Activated CD4-positive, alpha-beta T cell treated with anti-CD3 and anti-CD28 coated beads, Interleukin-2, amount 50 U/mL, for 4 hours (primary cell): Measurements from ENCODE around the gene DMWD.

Source experiments
- DNase-seq, 2 experiments: peaks; one replicate each; pipeline ENCODE4 v3.0.0-alpha.2; 2020

Gene DMWD

DNA sequence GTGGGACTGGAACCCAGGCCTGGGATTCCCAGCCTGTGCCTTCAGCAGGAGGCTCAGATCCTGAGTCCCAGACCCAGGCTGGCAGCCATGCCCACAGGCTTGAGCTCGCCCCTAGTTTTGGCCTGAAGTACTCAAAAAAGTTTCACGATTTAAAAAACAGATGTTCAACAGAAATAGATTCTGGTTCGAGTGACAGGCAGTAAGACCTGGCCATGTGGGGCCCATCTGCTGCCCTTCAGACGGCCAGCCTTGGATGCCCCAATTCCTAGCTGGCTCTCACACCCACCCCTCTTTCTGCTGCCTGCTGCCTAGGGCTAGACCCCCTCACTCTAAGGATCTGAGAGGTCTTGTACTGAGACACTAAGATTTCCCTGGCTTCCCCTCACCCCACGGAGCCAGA lies 7.5 kb downstream of the DMWD start:
- DNase-seq, result no peak

GRCh38 chr19:45784096-45784495 lies 8.5 kb downstream of the DMWD start:
- no peak for DNase-seq

- DNase-seq, result no peak
Observed at GRCh38 chr19:45782820-45783785, 9.5 kb downstream of the DMWD start.

DNA sequence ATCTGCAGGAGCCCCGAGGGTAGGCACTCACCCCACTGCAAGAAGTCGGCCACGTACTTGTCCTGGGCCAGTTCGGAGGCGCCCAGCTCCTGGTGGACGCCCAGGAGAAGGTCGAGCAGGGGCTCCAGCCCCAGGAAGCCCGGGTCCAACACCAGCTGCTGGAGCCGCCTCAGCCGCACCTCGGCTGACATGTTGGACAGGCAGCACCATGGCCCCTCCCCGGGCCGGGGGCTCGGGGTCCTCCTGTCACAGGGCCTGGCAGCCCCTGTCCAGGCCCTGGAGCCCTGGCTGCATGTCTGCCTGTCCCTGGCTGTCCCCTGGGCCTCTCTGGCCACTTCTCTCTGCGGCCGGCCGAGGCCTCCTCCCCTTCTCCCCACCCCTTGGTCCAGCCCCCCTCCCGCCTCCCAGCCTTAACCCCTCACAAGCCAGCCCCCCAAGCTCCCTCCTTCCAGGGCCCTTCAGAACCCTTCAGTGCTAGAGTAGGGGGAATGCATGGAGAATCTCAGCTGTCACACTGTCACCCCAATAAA lies 10.4 kb downstream of the DMWD start, which contains the start of gene DMPK:
DMPK (minus strand) TSS at position 329 of the 530 bp plus-strand sequence; CDS start at position 191, 138 bp downstream.
- no peak for DNase-seq

DNA sequence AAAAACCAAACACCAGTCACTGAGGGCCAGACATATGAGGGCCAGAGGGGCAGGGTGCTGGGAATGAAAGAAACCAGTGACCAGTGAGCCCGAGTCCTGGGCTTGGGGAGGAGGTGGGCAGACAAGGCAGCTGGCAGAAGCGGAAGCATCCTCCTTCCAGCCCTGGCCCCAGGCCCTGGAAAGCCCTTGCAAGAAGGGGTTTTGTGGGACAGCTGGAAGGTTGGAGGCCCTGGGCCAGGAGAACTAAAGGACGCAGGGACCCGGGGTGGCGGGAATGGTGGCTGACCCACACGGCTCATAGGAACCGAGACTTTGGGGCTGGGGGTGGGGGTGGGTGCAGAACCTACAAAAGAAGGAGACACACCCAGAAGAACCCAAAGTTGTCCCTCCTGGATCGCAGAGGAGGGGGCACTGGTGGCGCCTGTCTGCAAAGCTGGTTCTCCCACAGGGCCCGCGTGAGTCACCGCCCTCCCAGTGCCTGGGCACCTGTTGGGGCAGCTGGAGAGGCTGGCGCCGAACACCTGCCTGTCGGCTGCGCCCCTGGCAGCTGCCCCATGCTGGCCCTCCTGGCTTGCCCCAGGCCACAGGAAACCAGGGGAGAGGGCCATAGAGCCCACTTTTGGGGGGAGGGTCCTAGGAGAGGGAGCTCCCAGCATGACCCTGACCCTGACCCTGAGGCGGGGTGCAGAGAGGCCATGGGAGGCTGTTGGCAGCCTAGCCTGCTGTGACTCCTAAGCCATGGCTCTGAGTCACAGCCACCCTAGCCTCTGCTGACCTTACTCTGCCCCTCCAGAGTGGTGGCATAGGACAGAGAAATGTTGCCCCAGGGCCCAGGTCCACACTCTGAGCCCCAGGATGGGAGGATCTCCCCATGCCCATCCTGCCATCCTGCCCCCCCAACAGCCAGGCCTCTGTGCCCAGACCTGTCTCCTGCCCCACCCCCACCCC lies 11.2 kb downstream of the DMWD start:
- DNase-seq, result no peak

DNA sequence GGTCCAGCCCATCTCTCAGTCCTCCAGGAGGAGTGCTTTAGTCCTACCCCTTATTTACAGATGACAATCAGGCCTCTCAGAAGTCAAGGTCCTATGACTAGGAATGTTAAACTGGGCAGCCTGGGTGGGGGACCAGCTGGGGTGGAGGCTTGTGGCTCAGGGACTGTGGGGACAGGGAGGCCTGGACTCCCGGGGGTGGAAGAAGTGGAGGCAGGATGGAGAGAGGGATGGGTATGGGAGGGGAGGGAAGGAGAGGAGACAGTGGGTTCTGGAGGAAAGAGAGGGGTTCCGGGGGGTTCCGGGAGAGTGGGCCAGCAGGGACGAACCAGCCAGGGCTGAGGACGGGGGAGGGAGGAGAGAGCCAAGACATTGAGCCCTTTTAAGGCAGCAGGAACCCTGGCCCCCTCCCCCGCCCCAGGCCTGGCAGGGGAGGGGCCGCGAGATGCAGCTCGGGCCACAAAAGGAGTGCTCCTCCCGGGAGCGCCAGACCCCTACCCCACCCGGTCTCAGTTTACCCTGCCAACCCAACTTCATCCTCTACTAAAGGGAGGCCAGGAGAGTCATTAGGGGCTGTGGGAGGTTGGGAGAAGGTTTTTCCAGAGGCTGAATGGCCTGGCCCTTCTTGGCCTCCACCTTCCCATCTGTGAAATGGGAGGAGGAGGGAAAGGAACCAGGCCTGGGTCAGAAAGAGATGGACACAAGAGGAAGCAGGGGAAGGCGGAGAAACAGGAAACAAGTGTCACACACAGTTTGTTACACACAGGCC lies 12.0 kb downstream of the DMWD start:
- no peak for DNase-seq

DNA sequence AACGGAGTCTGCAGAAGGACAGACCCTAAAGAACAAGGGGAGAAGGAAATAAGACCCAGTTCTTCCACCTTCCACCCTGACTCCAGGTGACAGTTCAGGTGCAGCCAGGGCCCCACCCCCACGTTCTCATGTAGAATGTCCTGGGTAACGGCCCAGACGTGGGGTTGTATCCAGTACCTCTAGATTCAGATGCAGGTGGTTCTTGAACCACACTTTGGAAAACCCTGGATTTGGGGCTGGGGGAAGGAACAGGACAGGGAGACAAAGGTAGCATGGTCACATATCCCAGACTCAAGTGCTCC lies 12.5 kb downstream of the DMWD start:
- DNase-seq, result no peak

DNA sequence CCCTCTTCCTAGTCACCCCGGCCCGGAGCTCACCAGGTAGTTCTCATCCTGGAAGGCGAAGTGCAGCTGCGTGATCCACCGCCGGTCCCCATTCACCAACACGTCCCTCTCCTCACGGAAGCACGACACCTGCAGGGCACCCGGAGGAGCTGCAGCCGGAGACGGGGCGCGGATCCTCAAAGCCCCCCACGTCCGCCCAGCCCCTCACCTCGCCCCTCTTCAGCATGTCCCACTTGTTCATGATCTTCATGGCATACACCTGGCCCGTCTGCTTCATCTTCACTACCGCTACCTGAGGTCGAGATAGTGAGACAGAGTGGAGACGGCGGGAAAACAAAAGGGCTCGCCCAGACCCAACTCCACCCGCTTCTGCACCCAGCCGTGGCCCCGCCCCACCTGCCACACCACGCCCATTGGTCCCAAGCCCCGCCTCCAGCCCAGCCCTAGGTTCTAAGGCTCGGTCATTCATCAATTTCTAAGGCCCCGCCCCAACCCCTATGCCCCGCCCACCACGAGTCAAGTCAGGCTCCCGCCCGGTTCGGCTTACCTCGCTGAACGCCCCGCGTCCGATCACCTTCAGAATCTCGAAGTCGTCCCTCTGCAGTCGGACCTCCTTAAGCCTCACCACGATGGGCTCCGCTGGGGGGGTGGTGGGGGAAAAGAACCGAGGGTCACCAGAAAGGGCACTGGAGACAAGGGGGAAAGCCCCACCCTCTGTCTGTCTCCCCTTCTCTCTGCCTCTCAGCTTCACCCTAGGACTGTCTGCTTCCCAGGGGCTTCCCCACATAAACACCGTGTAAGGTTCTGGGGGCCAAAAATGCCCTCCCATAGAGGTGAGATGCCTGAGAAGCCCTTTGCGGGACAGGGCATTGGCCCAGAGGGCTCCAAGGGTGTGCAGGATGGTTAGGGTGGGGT lies 13.2 kb downstream of the DMWD start:
- peak; percentile 80 to 84 for DNase-seq

GRCh38 chr19:45778010-45778661 lies 14.5 kb downstream of the DMWD start:
- DNase-seq, result no peak

GRCh38 chr19:45777395-45777961 lies 15.2 kb downstream of the DMWD start:
- no peak for DNase-seq

DNA sequence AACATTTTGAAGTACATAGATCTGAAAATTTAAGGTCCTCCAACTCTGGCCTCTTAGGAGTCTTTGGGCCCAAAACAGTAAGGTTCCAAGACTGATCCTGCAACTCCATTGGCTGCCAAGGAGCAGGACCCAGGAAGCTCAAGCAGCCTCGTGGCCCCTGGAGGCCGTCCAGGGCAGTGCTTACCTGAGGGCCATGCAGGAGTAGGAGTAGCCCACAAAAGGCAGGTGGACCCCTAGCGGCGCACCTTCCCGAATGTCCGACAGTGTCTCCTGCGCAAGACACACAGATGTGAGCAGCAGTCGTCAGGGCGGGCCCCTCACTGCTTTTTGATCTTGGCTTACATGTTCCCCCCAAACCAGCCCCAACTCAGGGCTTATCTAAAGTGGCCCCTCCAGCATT lies 17.9 kb downstream of the DMWD start:
- DNase-seq, result no peak

GRCh38 chr19:45773384-45773783 lies 19.3 kb downstream of the DMWD start:
- no peak for DNase-seq

DNA sequence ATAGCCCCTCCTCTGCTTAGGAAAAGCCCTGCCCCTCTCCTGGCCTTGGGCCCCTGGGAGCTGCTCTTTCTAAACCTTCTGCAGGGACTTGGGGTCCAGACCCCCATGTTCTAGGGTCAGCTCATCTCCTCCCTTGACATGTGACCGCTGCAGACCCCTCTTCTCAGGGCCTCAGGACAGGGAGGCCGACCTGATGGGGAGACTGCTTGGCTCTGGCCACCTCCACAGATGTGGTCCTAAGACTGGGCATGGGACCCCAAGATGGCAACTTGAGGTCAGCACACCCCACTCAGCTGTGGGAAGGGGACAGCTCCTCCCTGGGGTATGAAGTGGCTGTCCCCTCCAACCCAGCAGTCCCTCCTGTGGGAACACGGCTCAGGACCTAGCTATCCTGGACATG lies 19.7 kb downstream of the DMWD start:
- no peak for DNase-seq

DNA sequence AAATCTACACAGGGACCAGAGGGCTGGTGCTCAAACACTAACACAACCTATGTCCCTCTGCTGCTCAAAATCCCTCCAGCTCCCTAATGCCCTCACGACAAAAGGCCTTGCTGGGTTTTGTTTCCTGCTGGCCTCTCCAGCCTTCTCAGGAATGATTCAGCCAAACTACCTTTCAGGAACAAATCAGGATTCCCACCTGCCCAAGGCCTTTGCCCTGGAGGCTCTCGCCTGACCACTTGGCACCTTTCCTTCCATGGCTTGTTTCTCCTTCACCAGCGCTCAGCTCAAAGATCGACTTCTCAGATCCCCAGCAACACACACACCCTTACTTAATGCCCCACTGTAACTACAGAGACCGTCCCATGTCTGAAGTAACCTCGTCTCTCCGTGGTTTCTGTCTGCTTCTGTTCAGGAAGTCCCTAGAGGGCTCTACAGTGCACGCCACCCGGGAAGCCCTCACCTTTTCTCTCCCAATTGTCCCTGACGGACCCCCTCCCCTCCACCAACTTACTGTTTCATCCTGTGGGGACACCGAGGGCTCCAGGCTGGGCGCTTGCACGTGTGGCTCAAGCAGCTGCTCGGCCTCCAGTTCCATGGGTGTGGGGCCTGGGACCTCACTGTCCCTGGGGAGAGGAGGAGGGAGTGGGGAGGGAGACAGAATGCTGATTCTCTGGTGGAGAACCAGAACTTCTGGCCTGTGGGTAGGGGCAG lies 20.4 kb downstream of the DMWD start:
- DNase-seq, result no peak

GRCh38 chr19:45771311-45771933 lies 21.2 kb downstream of the DMWD start:
- no peak for DNase-seq

GRCh38 chr19:45770192-45771101 lies 22.2 kb downstream of the DMWD start:
- DNase-seq, result peak; percentile 85 to 86

DNA sequence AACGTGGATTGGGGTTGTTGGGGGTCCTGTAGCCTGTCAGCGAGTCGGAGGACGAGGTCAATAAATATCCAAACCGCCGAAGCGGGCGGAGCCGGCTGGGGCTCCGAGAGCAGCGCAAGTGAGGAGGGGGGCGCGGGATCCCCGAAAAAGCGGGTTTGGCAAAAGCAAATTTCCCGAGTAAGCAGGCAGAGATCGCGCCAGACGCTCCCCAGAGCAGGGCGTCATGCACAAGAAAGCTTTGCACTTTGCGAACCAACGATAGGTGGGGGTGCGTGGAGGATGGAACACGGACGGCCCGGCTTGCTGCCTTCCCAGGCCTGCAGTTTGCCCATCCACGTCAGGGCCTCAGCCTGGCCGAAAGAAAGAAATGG lies 22.8 kb downstream of the DMWD start:
- DNase-seq, result peak; percentile 52 to 55
